ENCODE results near the gene SLC12A9.

DNA sequence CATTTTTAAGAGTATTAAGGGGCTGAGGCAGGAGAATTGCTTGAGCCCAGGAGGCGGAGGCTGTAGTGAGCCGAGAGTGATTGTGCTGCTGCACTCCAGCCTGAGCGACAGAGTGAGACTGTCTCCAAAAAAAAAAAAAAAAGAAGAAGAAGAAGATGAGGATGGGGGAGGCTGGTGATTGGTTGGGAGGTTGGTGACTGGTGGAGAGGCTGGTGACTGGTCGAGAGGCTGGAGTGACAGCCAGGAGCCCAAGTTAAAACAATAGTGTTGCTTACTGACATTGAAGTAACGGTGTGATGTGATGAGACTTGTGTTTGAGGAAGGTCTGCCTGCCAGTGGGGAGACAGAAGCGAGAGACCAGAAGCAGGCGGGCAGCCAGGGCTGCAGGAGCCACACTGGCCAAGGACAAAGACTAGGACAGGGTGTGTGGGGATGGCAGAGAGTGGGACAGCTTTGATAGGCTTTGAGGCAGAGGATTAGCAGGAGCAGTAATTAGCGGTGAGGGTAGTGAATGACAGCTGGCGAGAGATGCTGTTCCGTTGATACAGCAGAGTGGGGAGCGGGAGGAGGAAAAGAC, 27.3 kb downstream of the SLC12A9 start:
- TF ChIP-seq EZH2phosphoT487 (IDR thresholded peaks at IDR 0.05; ENCODE audit: low read length) (no peak), CTCF (IDR thresholded peaks at IDR 0.05; ENCODE audit: low read length) (no peak)

All from MM.1S (cell line).